AG09319 (cell line): ENCODE data around the gene ANKMY1.
"Not testable (repeated sequence)": the region's sequence is repeated elsewhere in the genome, so short reads cannot be mapped to it uniquely, and the experiment has no call there.

Experiments
- DNase-seq: peaks from one replicate; pipeline ENCODE4 v3.0.0-alpha.2; 2010; ENCODE audit warnings: low read depth; ENCODE audit errors: extremely low read depth
- CTCF ChIP-seq: IDR thresholded peaks from 2 replicates; pipeline ENCODE4 v1.5.1; 2011; ENCODE audit warnings: low read depth, mild to moderate bottlenecking, inconsistent platforms, low read length, moderate library complexity

The ANKMY1 gene

GRCh38 chr2:240554767-240555493 lies 2.9 kb downstream of the ANKMY1 start:
- no peak for DNase-seq
- no peak for TF ChIP-seq CTCF

- TF ChIP-seq CTCF = no peak
- DNase-seq = no peak
Observed at GRCh38 chr2:240553956-240554480, 3.8 kb downstream of the ANKMY1 start.

GRCh38 chr2:240551811-240552210 lies 6.0 kb downstream of the ANKMY1 start:
- no peak for DNase-seq
- TF ChIP-seq CTCF = no peak

GRCh38 chr2:240551288-240551687 lies 6.5 kb downstream of the ANKMY1 start:
- no peak for DNase-seq
- no peak for TF ChIP-seq CTCF

GRCh38 chr2:240539906-240540305 lies 17.9 kb downstream of the ANKMY1 start:
- no peak for DNase-seq
- no peak for TF ChIP-seq CTCF

GRCh38 chr2:240539101-240539500 lies 18.7 kb downstream of the ANKMY1 start:
- DNase-seq = not testable (repeated sequence)

GRCh38 chr2:240538031-240538780 lies 19.6 kb downstream of the ANKMY1 start:
- no peak for TF ChIP-seq CTCF
- no peak for DNase-seq
